HepG2 (cell line): ENCODE results near the gene STIM1. TPM values are rescaled to one million over a fixed set of nuclear protein-coding genes. Genes with fewer than 3 reads are reported as not detected.

Experiments used
- AGO2 ChIP-seq: fragments of 200-400 bp; formaldehyde crosslinking; optimal IDR thresholded peaks from 2 replicates; pipeline ENCODE3; 2017; ENCODE audit warnings: mild to moderate bottlenecking, low read depth, low read length, moderate library complexity
- CREM ChIP-seq, 2 experiments: sonication (generic) in 1 of 2; formaldehyde crosslinking in 1 of 2; IDR thresholded peaks; 2 replicates each; pipeline versions ENCODE4 v1.4.0 to v1.6.1; 2016 to 2020; ENCODE audit warnings: antibody characterized with exemption in 1 of 2, mild to moderate bottlenecking in 1 of 2, missing genetic modification reagents in 1 of 2
- CTCF ChIP-seq: sonication (generic); formaldehyde crosslinking; IDR thresholded peaks from 2 replicates; pipeline ENCODE4 v1.5.0; 2020; ENCODE audit warnings: mild to moderate bottlenecking, missing genetic modification reagents, moderate library complexity
- GATAD2A ChIP-seq: IDR thresholded peaks from 2 replicates; pipeline ENCODE4 v1.6.1; 2016
- HIC2 ChIP-seq: sonication (generic); formaldehyde crosslinking; IDR thresholded peaks from 2 replicates; pipeline ENCODE4 v1.9.0; 2022; ENCODE audit warnings: low read depth, missing genetic modification reagents
- MED13 ChIP-seq: sonication (generic); formaldehyde crosslinking; IDR thresholded peaks from 2 replicates; pipeline ENCODE4 v1.5.0; 2020; ENCODE audit warnings: missing genetic modification reagents
- NR2F2 ChIP-seq: IDR thresholded peaks from 2 replicates; pipeline ENCODE4 v1.6.1; 2012; ENCODE audit warnings: low read depth, inconsistent platforms, borderline replicate concordance
- STAG1 ChIP-seq: sonication (generic); formaldehyde crosslinking; IDR thresholded peaks from 2 replicates; pipeline ENCODE4 v1.4.0; 2020; ENCODE audit warnings: missing genetic modification reagents
- ZFP90 ChIP-seq: sonication (generic); formaldehyde crosslinking; IDR thresholded peaks from 2 replicates; pipeline ENCODE4 v1.8.0; 2022; ENCODE audit warnings: missing genetic modification reagents, mild to moderate bottlenecking, inconsistent platforms, borderline replicate concordance
- ZHX2 ChIP-seq, 2 experiments: sonication (generic) in 1 of 2; formaldehyde crosslinking in 1 of 2; IDR thresholded peaks; 2 replicates each; pipeline versions ENCODE4 v1.6.1 to v1.9.0; 2014 to 2022; ENCODE audit warnings: antibody characterized with exemption in 1 of 2, borderline replicate concordance in 1 of 2, inconsistent platforms in 1 of 2, low read depth in 1 of 2, missing genetic modification reagents in 1 of 2
- ZMYM3 ChIP-seq: sonication (generic); formaldehyde crosslinking; IDR thresholded peaks from 2 replicates; pipeline ENCODE4 v1.5.1; 2020; ENCODE audit warnings: mild to moderate bottlenecking, missing genetic modification reagents
- ZNF17 ChIP-seq: sonication (generic); formaldehyde crosslinking; IDR thresholded peaks from 2 replicates; pipeline ENCODE4 v1.5.0; 2020; ENCODE audit warnings: mild to moderate bottlenecking, missing genetic modification reagents
- ZNF572 ChIP-seq: sonication (generic); formaldehyde crosslinking; IDR thresholded peaks from 2 replicates; pipeline ENCODE4 v1.5.1; 2020; ENCODE audit warnings: mild to moderate bottlenecking, missing genetic modification reagents
- ZNF616 ChIP-seq: sonication (generic); formaldehyde crosslinking; IDR thresholded peaks from 2 replicates; pipeline ENCODE4 v1.5.0; 2020; ENCODE audit warnings: low read depth, mild to moderate bottlenecking, missing genetic modification reagents
- polyA plus RNA-seq, 8 experiments: library from polyadenylated mRNA; depleted of rRNA in 3 of 8; stranded (reverse) in 7 of 8; unstranded in 1 of 8; fragments of >200 nt; fragmentation: Illumina TruSeq in 4 of 8; extraction: Trizol in 4 of 8; gene quantifications; 2 replicates each; pipeline versions ENCODE4 v1.2.1 to v1.2.3, GENCODE V29; 2011 to 2016; ENCODE audit warnings: low read depth in 4 of 8, missing spikeins in 1 of 8, mixed read lengths in 1 of 8; ENCODE audit not compliant: insufficient read depth in 1 of 8
- total RNA-seq, 5 experiments: library from RNA; depleted of rRNA; stranded (reverse); fragments of >200 nt; fragmentation: Illumina TruSeq; extraction: Trizol; gene quantifications; 2 replicates each; pipeline ENCODE4 v1.2.3, GENCODE V29; 2016; ENCODE audit warnings: low read depth in 1 of 5
- TF ChIP-seq, protein P1 (sequence below): IDR thresholded peaks from 2 replicates; pipeline ENCODE4 v1.6.1; 2016

STIM1 gene
- total and polyA plus RNA-seq, 2 of the 13 experiments (the other 11 are each of a cell fraction or from before 2014, with no cell fraction given): 19.2 to 28.5 TPM

GRCh38 chr11:3808861-3809623, 46.4 kb upstream of the STIM1 start (continued):
- TF ChIP-seq, protein P1, sequence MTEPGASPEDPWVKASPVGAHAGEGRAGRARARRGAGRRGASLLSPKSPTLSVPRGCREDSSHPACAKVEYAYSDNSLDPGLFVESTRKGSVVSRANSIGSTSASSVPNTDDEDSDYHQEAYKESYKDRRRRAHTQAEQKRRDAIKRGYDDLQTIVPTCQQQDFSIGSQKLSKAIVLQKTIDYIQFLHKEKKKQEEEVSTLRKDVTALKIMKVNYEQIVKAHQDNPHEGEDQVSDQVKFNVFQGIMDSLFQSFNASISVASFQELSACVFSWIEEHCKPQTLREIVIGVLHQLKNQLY: no peak
- TF ChIP-seq HIC2 (CRISPR knock-in tag) (no peak), NR2F2 (0 out of 2 replicates have a peak, but pooled peaks have one; percentile 7), MED13 (no peak), ZHX2 (IDR thresholded peaks at IDR 0.05; ENCODE audit: low read depth) (no peak), ZHX2 (CRISPR knock-in tag; IDR thresholded peaks at IDR 0.05; ENCODE audit: borderline replicate concordance) (no peak), STAG1 (peak; percentile 56), ZFP90 (CRISPR knock-in tag) (no peak), CTCF (CRISPR knock-in tag) (peak; percentile 72), ZNF17 (CRISPR knock-in tag) (no peak), GATAD2A (0 out of 2 replicates have a peak, but pooled peaks have one; percentile 11), CREM (IDR thresholded peaks at IDR 0.05) (no peak), CREM (CRISPR knock-in tag; IDR thresholded peaks at IDR 0.05) (no peak), ZNF616 (CRISPR knock-in tag) (no peak), AGO2 (no peak), ZNF572 (no peak), ZMYM3 (CRISPR knock-in tag) (0 out of 2 replicates have a peak, but pooled peaks have one; percentile 42)
